ENCODE measurements around the gene ADGRF3. TPM values are rescaled to one million over a fixed set of nuclear protein-coding genes. Genes with fewer than 3 reads are reported as not detected.
"Not testable (repeated sequence)": the region's sequence is repeated elsewhere in the genome, so short reads cannot be mapped to it uniquely, and the experiment has no call there.

The ADGRF3 gene
- total RNA-seq, 1 donor from 2014 or later: 0.12 TPM

DNA sequence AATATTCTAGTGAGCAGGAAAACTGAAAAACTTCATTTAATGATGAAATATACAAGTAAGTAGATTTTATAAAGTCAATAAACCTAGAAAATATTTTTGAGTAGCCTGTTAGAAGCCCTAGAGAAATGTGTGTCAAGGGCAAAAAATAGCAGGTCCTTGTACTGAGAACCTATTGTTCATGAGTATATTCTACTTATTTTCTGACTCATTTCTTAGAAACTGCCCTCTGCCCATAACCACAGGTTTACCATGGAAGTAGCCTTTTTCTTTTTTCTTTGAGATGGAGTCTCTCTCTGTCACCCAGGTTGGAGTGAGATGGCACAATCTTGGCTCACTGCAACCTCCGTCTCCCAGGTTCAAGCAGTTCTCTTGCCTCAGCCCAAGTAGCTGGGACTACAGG, 20.1 kb downstream of the ADGRF3 start:
- no peak for DNase-seq (ENCODE audit: low spot score)
- Mint-ChIP-seq H3K4me3 (ENCODE audit: unreplicated experiment) (no peak overlapping the region), H3K36me3 (ENCODE audit: low read depth) (no peaks in the 10 kb centered on the region), H3K4me1 (ENCODE audit: low read depth) (peaks cover 6% of the 10 kb centered on the region), H3K27me3 (ENCODE audit: low read depth) (no peaks in the 10 kb centered on the region), H3K27ac (ENCODE audit: unreplicated experiment) (no peak overlapping the region), H3K9me3 (ENCODE audit: low read depth) (no peaks in the 10 kb centered on the region)
- TF ChIP-seq, protein P1, sequence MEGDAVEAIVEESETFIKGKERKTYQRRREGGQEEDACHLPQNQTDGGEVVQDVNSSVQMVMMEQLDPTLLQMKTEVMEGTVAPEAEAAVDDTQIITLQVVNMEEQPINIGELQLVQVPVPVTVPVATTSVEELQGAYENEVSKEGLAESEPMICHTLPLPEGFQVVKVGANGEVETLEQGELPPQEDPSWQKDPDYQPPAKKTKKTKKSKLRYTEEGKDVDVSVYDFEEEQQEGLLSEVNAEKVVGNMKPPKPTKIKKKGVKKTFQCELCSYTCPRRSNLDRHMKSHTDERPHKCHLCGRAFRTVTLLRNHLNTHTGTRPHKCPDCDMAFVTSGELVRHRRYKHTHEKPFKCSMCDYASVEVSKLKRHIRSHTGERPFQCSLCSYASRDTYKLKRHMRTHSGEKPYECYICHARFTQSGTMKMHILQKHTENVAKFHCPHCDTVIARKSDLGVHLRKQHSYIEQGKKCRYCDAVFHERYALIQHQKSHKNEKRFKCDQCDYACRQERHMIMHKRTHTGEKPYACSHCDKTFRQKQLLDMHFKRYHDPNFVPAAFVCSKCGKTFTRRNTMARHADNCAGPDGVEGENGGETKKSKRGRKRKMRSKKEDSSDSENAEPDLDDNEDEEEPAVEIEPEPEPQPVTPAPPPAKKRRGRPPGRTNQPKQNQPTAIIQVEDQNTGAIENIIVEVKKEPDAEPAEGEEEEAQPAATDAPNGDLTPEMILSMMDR (IDR thresholded peaks at IDR 0.05): no peak

DNA sequence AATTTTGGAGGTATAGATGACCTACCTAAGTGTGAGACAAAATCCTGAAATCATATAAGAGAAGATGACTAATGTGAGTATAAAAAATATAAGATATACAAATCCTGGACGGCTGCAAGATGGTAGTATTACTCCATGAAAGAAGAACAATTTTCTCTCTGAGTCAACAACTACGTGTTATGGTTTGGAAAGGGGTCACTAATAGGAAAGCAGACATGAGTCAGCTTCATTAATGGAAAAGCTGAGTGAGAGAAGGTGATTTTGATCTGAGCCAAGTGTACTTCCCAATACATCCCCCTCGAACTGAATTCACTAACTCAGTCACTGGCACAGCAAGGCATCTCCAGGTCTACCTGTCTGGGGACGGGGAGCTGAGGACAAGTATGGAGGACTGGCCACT, 20.7 kb downstream of the ADGRF3 start:
- peaks cover 6% of the 10 kb centered on the region for H3K27me3 Mint-ChIP-seq (ENCODE audit: low read depth)
- H3K4me1 Mint-ChIP-seq (ENCODE audit: low read depth): peaks cover 6% of the 10 kb centered on the region
- no peaks in the 10 kb centered on the region for H3K9me3 Mint-ChIP-seq (ENCODE audit: low read depth)
- no peak overlapping the region for H3K27ac Mint-ChIP-seq (ENCODE audit: unreplicated experiment)
- TF ChIP-seq, protein P1 (IDR thresholded peaks at IDR 0.05): no peak
- no peaks in the 10 kb centered on the region for H3K36me3 Mint-ChIP-seq (ENCODE audit: low read depth)
- H3K4me3 Mint-ChIP-seq (ENCODE audit: unreplicated experiment): no peak overlapping the region
- no peak for DNase-seq (ENCODE audit: low spot score)

DNA sequence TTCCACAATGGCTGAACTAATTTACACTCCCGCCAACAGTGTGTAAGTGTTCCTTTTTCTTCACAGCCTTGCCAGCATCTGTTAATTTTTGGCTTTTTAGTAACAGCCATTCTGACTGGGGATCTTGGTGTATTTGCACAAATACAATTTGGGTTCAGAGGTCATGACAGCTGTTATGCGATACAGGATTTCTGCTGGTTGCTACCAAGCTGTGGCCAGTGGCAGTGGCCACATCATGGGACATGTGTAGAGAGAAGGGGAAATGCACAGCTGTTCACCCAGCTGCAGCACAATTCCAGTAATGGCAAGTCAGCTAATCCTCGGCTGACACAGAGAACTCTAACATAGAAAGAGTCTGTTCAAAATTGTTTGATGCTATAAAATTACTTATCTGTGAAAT, 21.7 kb downstream of the ADGRF3 start:
- H3K27me3 Mint-ChIP-seq (ENCODE audit: low read depth): peaks cover 6% of the 10 kb centered on the region
- no peak overlapping the region for H3K4me3 Mint-ChIP-seq (ENCODE audit: unreplicated experiment)
- no peaks in the 10 kb centered on the region for H3K9me3 Mint-ChIP-seq (ENCODE audit: low read depth)
- no peaks in the 10 kb centered on the region for H3K36me3 Mint-ChIP-seq (ENCODE audit: low read depth)
- no peak for DNase-seq (ENCODE audit: low spot score)
- H3K4me1 Mint-ChIP-seq (ENCODE audit: low read depth): peaks cover 3% of the 10 kb centered on the region
- H3K27ac Mint-ChIP-seq (ENCODE audit: unreplicated experiment): no peak overlapping the region
- TF ChIP-seq, protein P1 (IDR thresholded peaks at IDR 0.05): no peak

DNA sequence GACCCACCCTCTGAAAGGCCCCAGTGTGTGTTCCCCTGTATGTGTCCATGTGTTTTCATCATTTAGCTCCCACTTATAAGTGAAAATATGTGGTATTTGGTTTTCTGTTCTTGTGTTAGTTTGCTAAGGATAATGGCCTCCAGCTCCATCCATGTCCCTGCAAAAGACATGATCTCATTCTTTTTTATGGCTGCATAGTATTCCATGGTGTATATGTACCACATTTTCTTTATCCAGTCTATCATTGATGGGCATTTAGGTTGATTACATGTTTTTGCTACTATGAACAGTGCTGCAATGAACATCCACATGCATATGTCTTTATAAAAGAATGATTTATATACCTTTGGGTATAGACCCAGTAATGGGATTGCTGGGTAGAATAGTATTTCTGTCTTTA, 22.1 kb downstream of the ADGRF3 start:
- not testable (repeated sequence) for H3K9me3 Mint-ChIP-seq (ENCODE audit: low read depth); H3K4me1 Mint-ChIP-seq (ENCODE audit: low read depth); H3K4me3 Mint-ChIP-seq (ENCODE audit: unreplicated experiment); H3K27ac Mint-ChIP-seq (ENCODE audit: unreplicated experiment); DNase-seq (ENCODE audit: low spot score); H3K36me3 Mint-ChIP-seq (ENCODE audit: low read depth); H3K27me3 Mint-ChIP-seq (ENCODE audit: low read depth)

DNA sequence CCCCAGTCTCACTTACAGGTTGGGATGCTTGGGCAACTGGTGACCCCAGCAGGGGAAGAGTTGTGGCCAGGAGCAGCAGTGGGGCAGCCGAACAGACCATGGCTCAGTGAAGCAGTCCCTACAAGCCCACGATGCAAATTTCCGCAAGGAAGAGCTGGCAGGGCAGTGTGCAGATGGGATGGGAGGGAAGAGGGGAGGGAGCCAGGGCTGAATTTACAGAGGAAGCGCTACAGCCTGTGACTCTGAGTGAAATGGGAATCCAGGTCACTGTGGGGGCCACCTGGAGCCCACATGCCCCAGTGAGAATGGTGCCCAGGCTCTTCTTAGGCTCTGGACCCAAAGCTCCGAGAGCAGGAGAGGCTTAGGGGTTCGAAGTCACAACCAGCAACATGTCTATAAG, 27.6 kb downstream of the ADGRF3 start:
- TF ChIP-seq, protein P1 (IDR thresholded peaks at IDR 0.05): no peak
- no peak for DNase-seq (ENCODE audit: low spot score)
- Mint-ChIP-seq H3K4me3 (ENCODE audit: unreplicated experiment) (no peak overlapping the region), H3K27me3 (ENCODE audit: low read depth) (peaks cover 25% of the 10 kb centered on the region), H3K36me3 (ENCODE audit: low read depth) (no peaks in the 10 kb centered on the region), H3K27ac (ENCODE audit: unreplicated experiment) (no peak overlapping the region), H3K4me1 (ENCODE audit: low read depth) (no peaks in the 10 kb centered on the region), H3K9me3 (ENCODE audit: low read depth) (no peaks in the 10 kb centered on the region)

DNA sequence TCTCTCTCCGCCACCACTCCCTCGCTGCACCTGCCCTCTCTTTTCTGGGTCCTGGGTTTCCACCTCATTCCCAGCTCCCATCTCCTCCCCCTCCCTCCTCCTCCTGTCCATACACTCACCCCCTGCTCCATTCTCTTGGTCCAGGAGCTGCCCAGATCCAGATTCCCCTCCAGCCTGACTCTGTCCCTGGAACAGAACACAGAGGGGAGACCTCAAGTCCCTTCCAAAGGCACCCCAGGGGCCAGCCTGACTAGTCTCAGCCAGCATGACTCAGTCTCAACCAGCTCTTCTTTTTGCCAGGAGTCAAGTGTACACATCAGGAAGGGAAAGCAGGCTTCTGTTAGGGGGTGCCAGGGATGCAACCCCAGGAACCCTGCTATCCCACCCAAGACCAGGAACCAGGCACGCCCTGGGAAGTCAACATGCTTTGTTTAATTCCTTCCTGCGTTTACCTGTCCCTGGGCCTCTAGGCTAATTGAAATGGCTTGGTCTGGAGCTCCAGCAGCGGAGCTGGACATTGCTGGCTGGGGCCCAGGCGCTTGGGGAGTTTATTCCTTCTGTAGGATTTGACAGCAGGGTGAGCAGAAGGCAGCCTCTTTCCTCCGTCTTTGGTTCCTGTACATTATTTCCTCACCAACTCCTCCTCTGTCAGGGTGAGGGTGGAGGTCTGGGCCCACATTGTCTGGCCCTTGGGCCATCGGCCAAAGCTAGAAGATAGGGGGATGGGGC, 29.0 kb downstream of the ADGRF3 start:
- Mint-ChIP-seq H3K27ac (ENCODE audit: unreplicated experiment) (no peak overlapping the region), H3K4me1 (ENCODE audit: low read depth) (no peaks in the 10 kb centered on the region)
- no peak for DNase-seq (ENCODE audit: low spot score)

More for the DNA sequence above, 29.0 kb downstream of the ADGRF3 start:
- Mint-ChIP-seq H3K36me3 (ENCODE audit: low read depth) (no peaks in the 10 kb centered on the region), H3K27me3 (ENCODE audit: low read depth) (peaks cover 25% of the 10 kb centered on the region), H3K9me3 (ENCODE audit: low read depth) (no peaks in the 10 kb centered on the region), H3K4me3 (ENCODE audit: unreplicated experiment) (no peak overlapping the region)
- TF ChIP-seq, protein P1 (IDR thresholded peaks at IDR 0.05): no peak

Measured in chondrocyte (in vitro differentiated cells).